Endothelial cell of umbilical vein (primary cell): ENCODE data around the gene TTC3. TPM values are rescaled to one million over a fixed set of nuclear protein-coding genes. Genes with fewer than 3 reads are reported as not detected.

Experiments
- BruUV-seq: library from RNA; stranded (reverse); fragments of 400-500 nt; replicated peaks from 2 replicates; lab custom pipeline; 2021; lab: Mats Ljungman, UMichigan
- CTCF ChIA-PET: fragments of 300-600, 350-600 bp; sonication (Branson Sonifier 250); formaldehyde crosslinking; loops from one replicate; lab custom pipeline; 2021; ENCODE audit warnings: antibody characterized with exemption, inconsistent platforms; lab: Charles Lee
- POLR2A ChIA-PET: fragments of 300-600, 350-600 bp; sonication (Branson Sonifier 250); formaldehyde crosslinking; loops from one replicate; lab custom pipeline; 2021; ENCODE audit warnings: antibody characterized with exemption, inconsistent platforms; lab: Charles Lee
- DNase-seq: peaks from one replicate; pipeline ENCODE4 v3.0.0-alpha.2; 2011; ENCODE audit warnings: low read depth, low spot score
- FAIRE-seq: peaks from 2 replicates; lab custom pipeline; 2011; peaks lifted over from hg19 to GRCh38; lab: Jason Lieb, UNC
- H2AFZ ChIP-seq: 2 replicates; pipeline ENCODE4 v1.6.0; 2012; ENCODE audit warnings: low read depth, low read length, control low read depth, inconsistent platforms
- H3K27ac ChIP-seq: 2 replicates; pipeline ENCODE4 v1.5.1; 2011; ENCODE audit warnings: low read depth, mild to moderate bottlenecking, control low read depth, low read length, moderate library complexity; ENCODE audit not compliant: insufficient read depth
- H3K27me3 ChIP-seq, 2 experiments: 2 replicates each; pipeline versions ENCODE4 v1.6.0 to v1.6.1; 2011; ENCODE audit warnings: low read length in 2 of 2, mixed read lengths in 1 of 2; ENCODE audit not compliant: control insufficient read depth in 2 of 2, insufficient read depth in 2 of 2
- H3K36me3 ChIP-seq, 2 experiments: 2 replicates in 1 of 2; 3 replicates in 1 of 2; pipeline ENCODE4 v1.5.1; 2011; ENCODE audit warnings: low read length in 2 of 2, mild to moderate bottlenecking in 1 of 2, moderate library complexity in 1 of 2; ENCODE audit not compliant: control insufficient read depth in 2 of 2, insufficient read depth in 2 of 2; ENCODE audit errors: extremely low read depth in 1 of 2
- H3K4me1 ChIP-seq: 3 replicates; pipeline ENCODE4 v1.5.1; 2011; ENCODE audit warnings: mild to moderate bottlenecking, low read length; ENCODE audit not compliant: control insufficient read depth, insufficient read depth; ENCODE audit errors: extremely low read depth
- H3K4me2 ChIP-seq: 2 replicates; pipeline ENCODE4 v1.6.1; 2011; ENCODE audit warnings: low read length, control low read depth, mixed read lengths; ENCODE audit not compliant: insufficient read depth
- H3K4me3 ChIP-seq, 3 experiments: fragments of 200-600 bp in 1 of 3; sonication (generic), shearing (Covaris generic) in 1 of 3; replicated peaks in 1 of 3; 2 replicates each; pipeline ENCODE4 v1.5.1; 2011 to 2016; ENCODE audit warnings: control low read depth in 3 of 3, low read length in 3 of 3, mild to moderate bottlenecking in 2 of 3, inconsistent platforms in 1 of 3, low read depth in 1 of 3, moderate library complexity in 1 of 3; ENCODE audit not compliant: insufficient read depth in 1 of 3
- H3K79me2 ChIP-seq: 2 replicates; pipeline ENCODE4 v1.6.0; 2012; ENCODE audit warnings: low read length, inconsistent platforms; ENCODE audit not compliant: control insufficient read depth, insufficient read depth
- H3K9ac ChIP-seq: replicated peaks from 2 replicates; pipeline ENCODE3; 2011; ENCODE audit warnings: low read length, control low read depth; ENCODE audit not compliant: insufficient read depth; ENCODE audit errors: extremely low read depth
- H3K9me1 ChIP-seq: replicated peaks from 3 replicates; pipeline ENCODE4 v1.6.0; 2011; ENCODE audit warnings: mild to moderate bottlenecking, low read length; ENCODE audit not compliant: control insufficient read depth, insufficient read depth; ENCODE audit errors: extremely low read depth
- H3K9me3 ChIP-seq: replicated peaks from 2 replicates; pipeline ENCODE4 v1.5.1; 2012; ENCODE audit warnings: low read length, inconsistent platforms; ENCODE audit not compliant: control insufficient read depth, insufficient read depth
- H4K20me1 ChIP-seq: replicated peaks from 2 replicates; pipeline ENCODE3; 2011; ENCODE audit warnings: mild to moderate bottlenecking, low read length; ENCODE audit not compliant: control insufficient read depth, insufficient read depth; ENCODE audit errors: extremely low read depth
- CTCF ChIP-seq, 2 donors: IDR thresholded peaks; 1 replicate in 1 of 2; 2 replicates in 1 of 2; pipeline ENCODE4 v1.5.1; 2011; ENCODE audit warnings: low read length in 2 of 2, mild to moderate bottlenecking in 2 of 2, moderate library complexity in 2 of 2, control low read depth in 1 of 2, inconsistent platforms in 1 of 2, low read depth in 1 of 2; ENCODE audit not compliant: insufficient read depth in 1 of 2; ENCODE audit errors: extremely low read depth in 1 of 2
- EZH2 ChIP-seq: IDR thresholded peaks from 2 replicates; pipeline ENCODE4 v1.6.1; 2012; ENCODE audit warnings: borderline replicate concordance, low read depth, mild to moderate bottlenecking, moderate library complexity, low read length, inconsistent platforms; ENCODE audit not compliant: severe bottlenecking
- FOS ChIP-seq: IDR thresholded peaks from 2 replicates; pipeline ENCODE4 v1.6.1; 2011; ENCODE audit warnings: mild to moderate bottlenecking, low read length, moderate library complexity, borderline replicate concordance; ENCODE audit not compliant: insufficient read depth
- GATA2 ChIP-seq: IDR thresholded peaks from 2 replicates; pipeline ENCODE4 v1.7.0; 2011; ENCODE audit warnings: low read depth, mild to moderate bottlenecking, moderate library complexity, mixed read lengths, low read length; ENCODE audit not compliant: insufficient read length, insufficient read depth
- JUN ChIP-seq: IDR thresholded peaks from 2 replicates; pipeline ENCODE4 v1.6.1; 2011; ENCODE audit warnings: borderline replicate concordance, low read depth; ENCODE audit not compliant: insufficient read length, insufficient read depth
- MAX ChIP-seq: IDR thresholded peaks from 2 replicates; pipeline ENCODE4 v1.6.1; 2011; ENCODE audit not compliant: insufficient read depth, insufficient read length
- MYC ChIP-seq: IDR thresholded peaks from one replicate; pipeline ENCODE4 v1.6.1; 2011; ENCODE audit warnings: mild to moderate bottlenecking, low read depth, low read length
- POLR2A ChIP-seq: IDR thresholded peaks from 2 replicates; pipeline ENCODE4 v1.6.1; 2012; ENCODE audit warnings: low read depth, mild to moderate bottlenecking, control low read depth, low read length
- POLR2AphosphoS5 ChIP-seq: IDR thresholded peaks from 2 replicates; pipeline ENCODE4 v1.6.1; 2012; ENCODE audit warnings: low read depth, mild to moderate bottlenecking, control low read depth, low read length, moderate library complexity; ENCODE audit not compliant: insufficient read depth
- dilution Hi-C: fragments of 300-500 bp; cut with MboI; formaldehyde crosslinking; loops from one replicate; pipeline ENCODE4 v1.15.0; 2019; ENCODE audit warnings: low sequenced_read_pairs; ENCODE audit not compliant: extremely low pct_ligation_motif_present
- intact Hi-C: fragments of 100-400 bp; cut with micrococcal nuclease; formaldehyde crosslinking; loops from one replicate; pipeline ENCODE4 v1.10.0; 2022
- polyA plus RNA-seq, 4 experiments: library from polyadenylated mRNA; depleted of rRNA in 3 of 4; stranded (reverse) in 3 of 4; unstranded in 1 of 4; fragments of >200 nt; gene quantifications; 2 replicates each; pipeline versions ENCODE4 v1.2.1 to v1.2.3, GENCODE V29; 2011 to 2012; ENCODE audit warnings: missing spikeins in 1 of 4
- total RNA-seq: library from RNA; stranded (reverse); gene quantifications from 2 replicates; pipeline ENCODE4 v1.2.3, GENCODE V29; 2021

Gene TTC3
- total and polyA plus RNA-seq, 2 donors (not counting 3 experiments of a cell fraction or from before 2014, with no cell fraction given) = 26.2 to 113 TPM

GRCh38 chr21:37195059-37195458, 122.0 kb downstream of the TTC3 start:
- Histone ChIP-seq H3K9ac (no peak overlapping the region), H3K9me1 (no peaks in the 10 kb centered on the region), H3K36me3 (peaks cover 13 to 14% of the 10 kb centered on the region in 2 experiments), H3K79me2 (no peaks in the 10 kb centered on the region), H3K27me3 (no peaks in the 10 kb centered on the region), H3K9me3 (no peaks in the 10 kb centered on the region), H2AFZ (no peak overlapping the region), H3K4me1 (no peaks in the 10 kb centered on the region), H3K4me2 (no peak overlapping the region), H4K20me1 (no peaks in the 10 kb centered on the region), H3K27ac (no peak overlapping the region), H3K4me3 (no peak overlapping the region)
- dilution Hi-C loops = no loop called here
- no peak for FAIRE-seq
- TF ChIP-seq POLR2AphosphoS5 (no peak), CTCF (IDR thresholded peaks at IDR 0.05; ENCODE audit: extremely low read depth in 1 of 2, insufficient read depth in 1 of 2, low read depth in 1 of 2, low read length in 2 of 2) (no peak), GATA2 (no peak), POLR2A (no peak), MYC (no peak), JUN (no peak), EZH2 (no peak), FOS (no peak), MAX (no peak)
- POLR2A ChIA-PET = no interaction called here
- no peak for DNase-seq
- intact Hi-C loops = no loop called here
- no TSS peak for BruUV-seq
- CTCF ChIA-PET = no interaction called here
